ENCODE measurements around the gene CEACAM5. TPM values are rescaled to one million over a fixed set of nuclear protein-coding genes. Genes with fewer than 3 reads are reported as not detected.
"Not testable (repeated sequence)": the region's sequence is repeated elsewhere in the genome, so short reads cannot be mapped to it uniquely, and the experiment has no call there.

Gene CEACAM5
- total RNA-seq, 2 donors from 2014 or later = 2,196 to 2,217 TPM

DNA sequence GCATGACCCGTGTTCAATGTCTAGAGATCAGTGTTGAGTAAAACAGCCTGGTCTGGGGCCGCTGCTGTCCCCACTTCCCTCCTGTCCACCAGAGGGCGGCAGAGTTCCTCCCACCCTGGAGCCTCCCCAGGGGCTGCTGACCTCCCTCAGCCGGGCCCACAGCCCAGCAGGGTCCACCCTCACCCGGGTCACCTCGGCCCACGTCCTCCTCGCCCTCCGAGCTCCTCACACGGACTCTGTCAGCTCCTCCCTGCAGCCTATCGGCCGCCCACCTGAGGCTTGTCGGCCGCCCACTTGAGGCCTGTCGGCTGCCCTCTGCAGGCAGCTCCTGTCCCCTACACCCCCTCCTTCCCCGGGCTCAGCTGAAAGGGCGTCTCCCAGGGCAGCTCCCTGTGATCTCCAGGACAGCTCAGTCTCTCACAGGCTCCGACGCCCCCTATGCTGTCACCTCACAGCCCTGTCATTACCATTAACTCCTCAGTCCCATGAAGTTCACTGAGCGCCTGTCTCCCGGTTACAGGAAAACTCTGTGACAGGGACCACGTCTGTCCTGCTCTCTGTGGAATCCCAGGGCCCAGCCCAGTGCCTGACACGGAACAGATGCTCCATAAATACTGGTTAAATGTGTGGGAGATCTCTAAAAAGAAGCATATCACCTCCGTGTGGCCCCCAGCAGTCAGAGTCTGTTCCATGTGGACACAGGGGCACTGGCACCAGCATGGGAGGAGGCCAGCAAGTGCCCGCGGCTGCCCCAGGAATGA lies 1.5 kb upstream of the CEACAM5 start:
- intact Hi-C loops (cut with DNase I) = loop anchor here (2.0 kb wide), 1 partner anchor 40 kb away; no protein-coding TSS in a partner anchor
- no peaks in the 10 kb centered on the region for H3K9me3 ChIP-seq
- peak overlapping the region; percentile 33 for H3K4me3 ChIP-seq
- H3K27me3 ChIP-seq = no peaks in the 10 kb centered on the region
- peaks cover 7% of the 10 kb centered on the region for H3K4me1 ChIP-seq
- TF ChIP-seq, protein P1, sequence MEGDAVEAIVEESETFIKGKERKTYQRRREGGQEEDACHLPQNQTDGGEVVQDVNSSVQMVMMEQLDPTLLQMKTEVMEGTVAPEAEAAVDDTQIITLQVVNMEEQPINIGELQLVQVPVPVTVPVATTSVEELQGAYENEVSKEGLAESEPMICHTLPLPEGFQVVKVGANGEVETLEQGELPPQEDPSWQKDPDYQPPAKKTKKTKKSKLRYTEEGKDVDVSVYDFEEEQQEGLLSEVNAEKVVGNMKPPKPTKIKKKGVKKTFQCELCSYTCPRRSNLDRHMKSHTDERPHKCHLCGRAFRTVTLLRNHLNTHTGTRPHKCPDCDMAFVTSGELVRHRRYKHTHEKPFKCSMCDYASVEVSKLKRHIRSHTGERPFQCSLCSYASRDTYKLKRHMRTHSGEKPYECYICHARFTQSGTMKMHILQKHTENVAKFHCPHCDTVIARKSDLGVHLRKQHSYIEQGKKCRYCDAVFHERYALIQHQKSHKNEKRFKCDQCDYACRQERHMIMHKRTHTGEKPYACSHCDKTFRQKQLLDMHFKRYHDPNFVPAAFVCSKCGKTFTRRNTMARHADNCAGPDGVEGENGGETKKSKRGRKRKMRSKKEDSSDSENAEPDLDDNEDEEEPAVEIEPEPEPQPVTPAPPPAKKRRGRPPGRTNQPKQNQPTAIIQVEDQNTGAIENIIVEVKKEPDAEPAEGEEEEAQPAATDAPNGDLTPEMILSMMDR (IDR thresholded peaks at IDR 0.05) = peak; percentile 94
- DNase-seq = peak; percentile 87
- no peaks in the 10 kb centered on the region for H3K36me3 ChIP-seq
- H3K9ac ChIP-seq (ENCODE audit: low read depth in 2 of 2, low read length in 2 of 2) = peak overlapping the region; percentile 64 to 94
- H3K27ac ChIP-seq = peak overlapping the region; percentile 75

DNA sequence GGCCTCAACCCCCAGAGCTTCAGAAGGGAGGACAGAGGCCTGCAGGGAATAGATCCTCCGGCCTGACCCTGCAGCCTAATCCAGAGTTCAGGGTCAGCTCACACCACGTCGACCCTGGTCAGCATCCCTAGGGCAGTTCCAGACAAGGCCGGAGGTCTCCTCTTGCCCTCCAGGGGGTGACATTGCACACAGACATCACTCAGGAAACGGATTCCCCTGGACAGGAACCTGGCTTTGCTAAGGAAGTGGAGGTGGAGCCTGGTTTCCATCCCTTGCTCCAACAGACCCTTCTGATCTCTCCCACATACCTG lies 969 bp upstream of the CEACAM5 start:
- TF ChIP-seq, protein P1 (IDR thresholded peaks at IDR 0.05) = peak; percentile 22

DNA sequence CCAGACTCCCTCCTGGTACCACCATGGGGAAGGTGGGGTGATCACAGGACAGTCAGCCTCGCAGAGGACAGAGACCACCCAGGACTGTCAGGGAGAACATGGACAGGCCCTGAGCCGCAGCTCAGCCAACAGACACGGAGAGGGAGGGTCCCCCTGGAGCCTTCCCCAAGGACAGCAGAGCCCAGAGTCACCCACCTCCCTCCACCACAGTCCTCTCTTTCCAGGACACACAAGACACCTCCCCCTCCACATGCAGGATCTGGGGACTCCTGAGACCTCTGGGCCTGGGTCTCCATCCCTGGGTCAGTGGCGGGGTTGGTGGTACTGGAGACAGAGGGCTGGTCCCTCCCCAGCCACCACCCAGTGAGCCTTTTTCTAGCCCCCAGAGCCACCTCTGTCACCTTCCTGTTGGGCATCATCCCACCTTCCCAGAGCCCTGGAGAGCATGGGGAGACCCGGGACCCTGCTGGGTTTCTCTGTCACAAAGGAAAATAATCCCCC lies 505 bp upstream of the CEACAM5 start:
- TF ChIP-seq, protein P1 (IDR thresholded peaks at IDR 0.05) = no peak
- intact Hi-C loops (cut with DNase I) = loop anchor here (2.0 kb wide), 1 partner anchor 39 kb away; no protein-coding TSS in a partner anchor
- H3K4me1 ChIP-seq = peaks cover 7% of the 10 kb centered on the region
- DNase-seq = no peak
- peak overlapping the region; percentile 12 to 94 for H3K9ac ChIP-seq (ENCODE audit: low read depth in 2 of 2, low read length in 2 of 2)
- no peaks in the 10 kb centered on the region for H3K9me3 ChIP-seq
- peak overlapping the region; percentile 63 for H3K4me3 ChIP-seq
- peak overlapping the region; percentile 75 for H3K27ac ChIP-seq
- H3K36me3 ChIP-seq = no peaks in the 10 kb centered on the region
- no peaks in the 10 kb centered on the region for H3K27me3 ChIP-seq

More for the DNA sequence above, 969 bp upstream of the CEACAM5 start:
- H3K4me3 ChIP-seq = no peak overlapping the region
- no peaks in the 10 kb centered on the region for H3K27me3 ChIP-seq
- H3K9ac ChIP-seq (ENCODE audit: low read depth in 2 of 2, low read length in 2 of 2) = peak overlapping the region; percentile 64 to 94
- peak overlapping the region; percentile 75 for H3K27ac ChIP-seq
- DNase-seq = peak; percentile 61
- no peaks in the 10 kb centered on the region for H3K36me3 ChIP-seq
- intact Hi-C loops (cut with DNase I) = loop anchor here (2.0 kb wide), 1 partner anchor 39 kb away; no protein-coding TSS in a partner anchor
- no peaks in the 10 kb centered on the region for H3K9me3 ChIP-seq
- peaks cover 7% of the 10 kb centered on the region for H3K4me1 ChIP-seq

DNA sequence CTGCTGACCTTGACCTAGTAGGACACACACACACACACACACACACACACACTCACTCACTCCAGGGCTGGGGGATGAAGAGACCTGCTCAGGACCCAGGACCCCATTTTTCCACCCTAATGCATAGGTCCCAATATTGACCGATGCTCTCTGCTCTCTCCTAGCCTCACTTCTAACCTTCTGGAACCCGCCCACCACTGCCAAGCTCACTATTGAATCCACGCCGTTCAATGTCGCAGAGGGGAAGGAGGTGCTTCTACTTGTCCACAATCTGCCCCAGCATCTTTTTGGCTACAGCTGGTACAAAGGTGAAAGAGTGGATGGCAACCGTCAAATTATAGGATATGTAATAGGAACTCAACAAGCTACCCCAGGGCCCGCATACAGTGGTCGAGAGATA lies 1.1 kb downstream of the CEACAM5 start:
- DNase-seq; H3K27me3 ChIP-seq; H3K36me3 ChIP-seq; H3K9me3 ChIP-seq; intact Hi-C loops (cut with DNase I); H3K4me1 ChIP-seq: not testable (repeated sequence)
- Histone ChIP-seq H3K27ac (peak overlapping the region; percentile 75), H3K9ac (ENCODE audit: low read depth in 2 of 2, low read length in 2 of 2) (peak overlapping the region; percentile 57 to 94), H3K4me3 (peak overlapping the region; percentile 63)

DNA sequence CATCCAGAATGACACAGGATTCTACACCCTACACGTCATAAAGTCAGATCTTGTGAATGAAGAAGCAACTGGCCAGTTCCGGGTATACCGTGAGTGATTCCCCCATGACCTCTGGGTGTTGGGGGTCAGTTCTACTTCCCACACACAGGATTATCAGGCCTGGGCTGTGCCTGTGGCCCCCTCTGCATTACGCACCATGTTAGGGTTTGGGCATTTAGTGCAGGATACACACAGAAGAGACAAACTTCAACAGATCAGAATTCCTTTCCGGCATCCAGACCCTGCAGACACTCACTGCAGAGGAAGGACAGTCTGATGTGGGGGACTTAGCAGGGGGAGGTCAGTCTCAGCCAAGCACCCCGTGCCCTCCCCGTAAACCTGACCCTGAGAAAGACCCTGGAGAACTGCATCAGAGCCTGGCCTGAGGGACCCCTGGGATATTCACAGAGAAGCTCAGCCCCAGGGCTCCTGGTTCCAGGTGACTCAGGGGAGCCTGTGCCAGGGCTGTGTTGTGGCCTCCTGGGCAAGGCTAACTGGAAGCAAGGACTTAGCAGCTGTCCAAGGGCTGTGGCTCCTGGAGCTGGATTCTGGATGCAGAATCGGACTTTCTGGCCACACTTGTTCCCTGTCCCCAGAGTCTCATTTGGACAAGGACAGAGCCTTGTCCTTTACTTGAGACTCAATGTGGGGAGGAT lies 1.7 kb downstream of the CEACAM5 start:
- TF ChIP-seq, protein P1 (IDR thresholded peaks at IDR 0.05) = no peak
- peaks cover 4% of the 10 kb centered on the region for H3K36me3 ChIP-seq
- H3K27ac ChIP-seq = peak overlapping the region; percentile 75
- intact Hi-C loops (cut with DNase I) = no loop called here
- no peaks in the 10 kb centered on the region for H3K27me3 ChIP-seq
- H3K9me3 ChIP-seq = no peaks in the 10 kb centered on the region
- H3K9ac ChIP-seq (ENCODE audit: low read depth in 2 of 2, low read length in 2 of 2) = peak overlapping the region; percentile 80 to 94
- H3K4me1 ChIP-seq = peaks cover 7% of the 10 kb centered on the region
- H3K4me3 ChIP-seq = peak overlapping the region; percentile 63
- no peak for DNase-seq

All from colonic mucosa (tissue), 4 donors.